GM19324 (cell line): Measurements from ENCODE around the gene LPP.

ENCODE experiments used
- ATAC-seq: cut with Tn5 transposase; IDR thresholded peaks from one replicate; pipeline ENCODE4 v1.9.1; 2021; ENCODE audit warnings: mild to moderate bottlenecking, moderate library complexity; ENCODE audit not compliant: unreplicated experiment, low FRiP score

LPP gene

DNA sequence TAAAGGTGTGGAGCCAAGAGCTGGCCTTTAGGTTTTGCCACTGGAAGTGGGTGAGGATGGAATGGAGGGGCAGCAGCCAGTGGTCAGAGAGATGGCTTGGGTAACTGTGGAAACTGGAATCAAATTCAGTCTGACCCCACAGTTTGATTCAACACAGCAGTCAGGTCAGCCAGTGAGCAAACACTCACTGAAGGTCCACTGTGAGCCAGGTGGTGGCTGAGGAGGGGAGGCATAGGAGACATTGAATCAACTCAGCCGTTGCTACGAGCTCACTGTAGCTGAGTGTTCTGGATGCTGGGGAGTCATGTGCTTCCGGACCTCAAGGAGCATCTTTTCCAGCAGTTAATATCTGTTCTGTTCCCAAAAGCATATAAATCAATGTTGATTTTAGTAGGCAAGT is 37.5 kb downstream of the LPP start:
- ATAC-seq = no peak

DNA sequence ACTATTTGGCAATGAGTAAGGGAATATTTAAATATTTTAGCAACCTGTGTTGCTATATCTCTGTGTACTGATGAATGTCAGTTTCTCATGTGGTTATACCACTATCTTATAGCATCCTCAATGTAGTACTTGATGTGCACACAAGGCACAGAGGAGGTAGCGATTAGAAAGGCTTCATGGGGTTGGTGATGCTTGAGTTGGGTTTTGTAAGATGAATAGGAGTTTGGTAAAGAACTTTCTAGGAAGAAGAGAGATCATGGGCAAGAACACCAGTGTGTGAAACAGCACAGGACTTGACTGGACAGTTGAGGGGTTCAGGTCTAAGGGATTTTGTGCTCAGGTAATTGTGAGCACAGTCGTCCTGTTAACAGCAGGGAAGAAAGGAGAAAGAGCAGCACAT is 38.1 kb downstream of the LPP start:
- ATAC-seq = no peak

DNA sequence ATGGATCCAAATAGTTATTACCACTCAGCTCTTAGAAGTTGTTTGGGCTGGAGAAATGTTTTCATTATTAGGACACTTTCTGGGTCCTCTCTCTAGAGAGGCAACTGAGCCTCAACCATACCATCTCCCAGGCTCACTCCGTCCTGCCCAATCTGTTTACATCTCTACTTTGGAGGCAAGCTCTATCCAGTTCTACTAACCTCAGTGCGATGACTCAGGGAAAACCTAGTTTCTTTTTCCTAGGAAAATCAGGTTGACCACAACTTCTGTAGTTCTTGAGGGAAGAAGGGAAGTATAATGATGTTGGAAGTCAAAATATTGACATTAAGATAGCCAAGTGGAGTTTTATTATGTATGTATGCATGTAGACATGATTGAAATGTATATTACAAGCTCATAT is 40.4 kb downstream of the LPP start:
- ATAC-seq = no peak

DNA sequence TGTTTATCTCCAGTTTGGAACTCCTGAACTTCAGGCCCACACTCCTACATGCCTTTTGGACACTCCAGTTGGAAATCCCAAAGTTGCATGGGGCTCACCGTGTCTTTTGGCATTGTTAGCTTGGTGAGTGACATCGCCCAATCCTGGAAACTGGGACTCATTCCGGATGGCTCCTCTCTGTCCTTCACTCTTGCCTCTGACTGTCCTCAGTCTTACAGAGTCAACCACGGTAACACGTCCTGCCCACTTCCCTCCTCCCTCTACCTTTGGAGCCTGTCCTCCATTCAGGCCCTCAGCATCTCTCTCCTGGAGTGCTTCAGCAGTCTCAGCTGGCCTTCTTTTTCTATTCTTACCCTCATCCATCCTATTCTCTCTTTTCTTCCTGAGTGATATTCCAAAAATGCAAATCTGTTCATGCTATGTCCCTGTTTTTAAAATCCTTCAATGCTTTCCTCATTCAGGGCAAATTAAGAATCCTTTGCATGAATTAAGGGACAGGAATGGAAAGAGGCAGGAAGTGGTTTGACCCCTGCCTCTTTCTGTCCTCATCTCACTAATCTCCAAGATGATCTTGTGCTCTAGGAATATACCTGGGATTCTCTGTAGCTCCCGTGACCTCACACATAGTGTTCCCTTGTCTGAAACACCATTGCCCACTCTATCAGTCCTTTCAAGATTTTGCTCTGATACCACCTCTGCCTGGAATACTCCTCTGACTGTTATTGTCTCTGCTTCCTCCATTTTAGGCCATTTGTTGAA is 42.5 kb downstream of the LPP start:
- ATAC-seq = no peak

DNA sequence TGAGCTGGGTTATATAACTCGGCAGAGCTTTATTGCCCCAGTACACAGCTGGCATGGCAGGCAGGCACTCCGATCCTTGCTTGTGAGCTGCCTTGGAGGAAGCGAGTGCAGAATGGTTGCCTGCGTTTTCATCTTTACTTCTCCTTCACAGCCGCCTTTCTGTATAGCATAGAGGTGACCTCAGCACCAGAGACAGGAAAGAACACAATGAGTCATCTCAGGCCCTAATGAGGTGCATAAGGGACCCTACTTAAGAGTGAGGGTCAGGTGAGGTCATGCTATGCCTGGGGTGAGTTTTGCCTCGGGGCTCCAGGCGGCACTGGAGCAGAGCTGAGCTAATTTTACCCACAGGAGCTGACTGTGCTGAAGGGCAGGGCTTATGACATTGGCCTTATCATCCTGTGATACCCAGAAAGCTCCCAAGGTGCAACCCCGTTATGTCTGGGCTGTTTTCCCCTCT is 43.5 kb downstream of the LPP start:
- no peak for ATAC-seq

DNA sequence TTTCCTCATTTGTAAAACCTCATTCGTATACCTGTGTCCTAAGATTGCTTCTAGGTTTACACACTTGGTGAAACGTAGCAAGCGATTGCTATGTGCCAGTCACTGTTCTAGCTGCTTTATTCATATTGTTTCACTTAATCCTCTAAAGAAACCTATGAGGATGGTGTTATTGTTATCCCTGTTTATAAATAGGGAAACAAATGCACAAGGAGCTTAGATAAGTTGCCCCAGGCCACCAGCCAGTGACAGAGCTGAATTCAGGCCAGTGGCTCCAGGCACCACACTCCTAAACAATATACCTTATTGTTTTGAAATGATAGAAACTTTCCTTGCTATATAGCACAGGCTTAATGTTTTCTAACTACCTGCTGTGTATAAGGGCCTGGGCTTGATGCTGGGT is 44.0 kb downstream of the LPP start:
- no peak for ATAC-seq

DNA sequence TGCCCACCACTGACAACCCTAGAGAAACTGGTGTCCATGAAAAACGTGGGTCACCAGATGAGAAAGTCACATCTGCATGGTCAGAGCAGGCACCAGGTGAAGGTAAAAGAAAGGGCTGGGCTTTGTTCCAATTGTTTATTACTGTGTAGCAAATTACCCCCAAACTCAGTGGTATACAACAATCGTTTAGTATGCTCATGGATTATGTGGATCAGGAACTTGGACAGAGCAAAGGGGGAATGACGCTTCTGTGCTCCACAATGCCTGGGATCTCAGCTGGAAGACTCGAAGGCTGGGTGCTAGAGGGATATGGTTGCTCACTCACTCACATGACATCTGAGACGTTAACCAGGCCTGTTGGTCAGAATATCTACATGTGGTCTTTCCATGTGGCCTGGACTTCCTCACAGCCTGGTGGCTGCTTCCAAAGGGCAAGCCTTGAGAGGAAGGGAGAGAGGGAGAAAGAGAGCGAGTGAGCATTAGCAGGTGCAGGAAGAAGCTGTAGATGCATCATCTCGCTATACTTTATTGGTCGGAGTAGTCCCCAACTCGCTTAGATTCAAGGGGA is 44.9 kb downstream of the LPP start:
- no peak for ATAC-seq

DNA sequence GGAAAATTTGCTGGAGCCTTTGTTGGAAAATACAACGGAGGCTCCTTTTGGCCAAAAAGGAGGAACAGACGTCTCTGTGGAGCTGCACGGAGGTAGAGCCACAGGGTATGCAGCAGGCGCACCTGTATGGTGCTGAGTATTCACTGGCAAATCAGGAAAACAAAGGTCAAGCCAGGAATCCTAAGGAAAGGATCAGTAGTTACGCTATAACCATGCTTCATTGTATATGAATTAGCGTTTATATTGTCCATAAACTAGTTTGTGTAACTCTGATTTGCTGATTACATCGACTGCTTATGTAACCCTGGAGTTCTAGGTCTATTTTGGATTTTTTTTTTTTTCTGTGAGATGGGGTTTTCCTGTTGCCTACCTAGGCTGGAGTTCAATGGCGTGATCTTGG is 45.4 kb downstream of the LPP start:
- ATAC-seq = no peak

DNA sequence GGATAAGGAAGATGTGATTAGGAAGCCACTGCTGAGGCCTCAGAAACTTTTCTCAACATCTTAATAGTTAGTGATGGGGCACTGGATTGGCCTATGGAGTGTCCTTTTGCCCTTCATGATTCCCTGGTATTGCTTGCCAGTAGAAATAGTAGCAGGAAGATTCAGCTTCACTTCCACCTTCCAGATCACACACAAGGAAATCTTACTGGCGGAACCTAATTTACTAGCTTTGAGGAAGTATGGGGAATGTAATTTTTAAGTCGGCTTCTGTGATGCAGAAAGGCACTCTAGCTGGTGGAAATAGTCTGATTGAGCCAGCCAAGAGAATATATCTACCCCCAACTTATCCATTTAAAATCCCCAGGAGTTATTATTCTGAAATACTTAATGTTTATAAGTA is 46.5 kb downstream of the LPP start:
- ATAC-seq = no peak

DNA sequence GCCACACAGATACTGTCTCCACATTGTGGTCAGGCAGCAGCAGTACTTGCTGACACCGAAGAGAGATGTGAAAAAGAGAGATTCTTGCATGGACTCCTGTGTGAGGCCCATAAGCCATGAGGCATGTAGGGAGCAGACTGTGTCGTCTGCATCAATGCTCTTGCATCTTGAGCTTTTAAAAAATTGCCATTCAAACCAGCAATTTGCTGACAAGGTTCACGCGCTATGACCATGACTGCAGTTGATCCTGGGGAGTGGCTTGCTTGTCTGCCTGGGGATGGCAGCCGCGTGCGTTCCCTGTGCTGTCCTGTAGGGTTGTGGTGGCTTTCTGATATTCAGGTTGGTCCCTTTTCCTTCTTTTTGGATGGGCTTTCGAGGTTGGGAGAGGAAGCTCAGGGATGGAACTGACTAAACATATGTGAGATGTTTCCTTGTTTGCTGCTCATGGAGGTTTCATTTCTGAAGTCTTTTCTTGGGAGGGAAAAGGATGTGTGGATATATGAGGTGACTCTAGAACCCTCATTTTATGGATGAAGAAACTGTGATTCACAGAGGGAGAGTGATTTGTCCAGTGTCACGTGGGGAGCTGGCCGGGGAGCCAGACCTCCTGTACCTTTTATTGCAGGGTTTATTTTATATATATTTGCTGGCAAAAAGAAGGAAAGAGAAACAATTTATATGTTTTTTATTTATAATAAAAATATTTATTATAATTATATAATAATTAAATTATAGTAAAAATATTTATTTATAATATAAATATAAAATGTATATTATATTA is 48.6 kb downstream of the LPP start:
- no peak for ATAC-seq

DNA sequence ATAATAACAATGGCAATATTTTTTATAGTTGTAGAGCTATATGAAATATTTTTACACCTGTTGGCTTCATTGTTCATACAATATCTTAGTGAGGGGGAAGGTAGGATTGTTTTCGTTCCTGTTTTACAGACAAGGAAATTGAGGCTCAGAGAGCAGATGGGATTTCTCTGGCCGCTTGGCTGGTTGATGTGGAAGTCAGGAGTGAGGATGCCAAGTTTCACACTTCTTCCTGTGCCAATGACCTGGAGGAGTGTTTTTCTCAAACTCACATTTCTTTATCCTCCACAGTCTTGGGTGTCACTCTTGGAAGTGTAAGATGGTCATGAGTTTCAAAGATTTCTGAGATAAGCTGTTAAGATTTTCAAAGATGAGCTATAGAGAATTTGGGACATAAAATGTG is 50.6 kb downstream of the LPP start:
- ATAC-seq = no peak

DNA sequence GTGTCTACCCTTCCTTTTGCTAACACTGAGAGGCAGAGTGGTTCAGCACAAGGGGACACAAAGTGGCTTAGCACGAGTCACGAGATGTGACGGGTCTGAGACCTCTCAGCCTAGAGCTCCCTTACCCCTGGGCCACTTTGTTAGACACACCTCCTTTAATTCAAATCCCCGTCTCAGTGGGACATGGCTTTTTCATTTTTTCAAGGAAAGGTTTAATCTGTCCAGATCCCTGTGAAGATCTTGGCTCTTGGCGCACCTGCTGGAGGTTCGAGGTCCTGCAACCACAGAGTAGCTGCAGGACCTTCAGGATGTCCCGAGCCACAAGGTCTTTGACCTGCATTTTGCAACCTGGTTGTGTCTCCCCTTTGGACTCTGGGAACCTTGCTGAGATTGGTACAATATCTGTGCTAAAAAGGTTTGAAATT is 52.0 kb downstream of the LPP start:
- no peak for ATAC-seq

DNA sequence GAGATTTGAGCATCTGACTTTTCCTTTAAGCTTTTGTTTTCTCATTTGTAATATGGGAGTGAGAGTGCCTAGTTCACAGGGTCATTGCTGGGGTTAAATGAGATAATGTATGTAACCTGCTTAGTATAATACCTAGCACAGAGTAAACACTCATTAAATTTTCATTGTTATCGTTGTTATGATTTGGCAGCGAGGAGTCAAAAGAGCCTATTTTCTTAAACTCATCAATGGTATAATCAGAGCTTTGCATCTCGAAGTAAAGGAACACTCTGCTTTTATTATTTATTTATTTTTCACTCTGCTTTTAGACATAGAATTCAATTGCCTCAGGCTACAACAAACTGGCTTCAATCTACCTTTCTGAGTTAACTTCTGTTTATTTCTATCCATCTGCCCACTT is 52.8 kb downstream of the LPP start:
- ATAC-seq = no peak

DNA sequence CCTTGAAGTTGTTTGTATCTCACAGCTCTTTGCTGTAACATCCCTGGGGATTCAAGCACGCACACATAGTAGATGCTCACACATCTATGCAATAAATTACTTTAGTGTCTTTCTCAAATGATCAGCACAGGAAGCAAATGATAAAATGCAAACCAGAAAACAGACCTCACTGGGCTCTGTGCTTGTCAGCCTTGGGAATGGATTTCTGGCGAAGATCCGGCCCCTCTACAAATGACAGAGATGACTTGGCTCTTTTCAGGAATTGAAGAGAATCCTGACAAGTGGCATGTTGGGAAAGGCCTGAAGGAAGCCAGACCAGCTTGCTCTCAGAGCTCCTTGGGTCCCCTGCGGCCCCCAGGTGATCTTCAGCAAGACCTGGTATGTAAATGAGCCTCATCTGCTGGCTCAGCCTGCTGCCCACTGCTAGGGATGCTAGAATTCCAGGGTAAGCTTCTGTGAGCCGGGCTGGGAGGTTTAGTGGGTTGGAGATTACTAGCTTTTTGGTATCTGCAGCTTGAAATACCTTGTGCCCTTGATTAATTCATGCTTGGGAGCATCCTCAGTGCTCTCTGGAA is 54.1 kb downstream of the LPP start:
- ATAC-seq = no peak

DNA sequence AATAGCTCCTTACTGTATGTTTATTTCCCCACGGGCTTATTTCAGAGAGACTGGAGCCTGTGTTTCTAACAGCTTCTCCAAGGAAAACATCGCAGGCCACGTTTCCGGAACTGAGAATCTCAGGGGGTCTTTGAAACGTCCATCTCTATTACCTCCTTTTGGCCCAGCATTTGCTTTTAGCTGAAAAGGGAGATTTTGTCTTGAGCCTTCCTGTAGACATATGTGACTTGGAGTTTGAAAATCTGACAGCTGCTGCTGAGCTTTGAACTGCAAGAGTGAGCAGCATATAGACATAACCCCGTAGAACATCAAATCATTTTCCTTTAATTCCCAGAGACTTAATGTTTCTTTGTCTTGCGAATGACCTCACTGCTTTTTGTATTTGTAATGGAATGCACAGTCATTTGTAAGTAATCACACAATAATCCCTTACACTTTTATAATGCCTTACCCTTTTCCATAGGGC is 54.6 kb downstream of the LPP start:
- no peak for ATAC-seq

DNA sequence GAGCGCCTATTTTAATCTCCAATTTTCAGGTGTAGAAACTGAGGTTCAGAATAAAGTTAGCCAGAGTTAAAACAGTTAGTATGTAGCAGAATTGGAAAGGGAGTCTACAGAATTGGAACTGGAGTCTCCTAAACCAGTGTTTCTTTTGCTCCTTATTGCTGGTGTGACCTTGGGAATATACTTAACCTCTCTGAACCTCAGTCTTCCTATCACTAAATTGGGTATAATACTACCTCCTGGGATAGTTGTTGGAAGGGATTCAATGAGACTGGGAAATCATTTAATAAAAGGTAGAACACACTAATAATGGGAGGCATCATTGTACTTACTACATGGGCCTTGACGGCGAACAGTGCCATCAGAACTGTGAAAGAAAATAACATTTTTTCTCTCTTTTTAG is 55.1 kb downstream of the LPP start:
- ATAC-seq = no peak

DNA sequence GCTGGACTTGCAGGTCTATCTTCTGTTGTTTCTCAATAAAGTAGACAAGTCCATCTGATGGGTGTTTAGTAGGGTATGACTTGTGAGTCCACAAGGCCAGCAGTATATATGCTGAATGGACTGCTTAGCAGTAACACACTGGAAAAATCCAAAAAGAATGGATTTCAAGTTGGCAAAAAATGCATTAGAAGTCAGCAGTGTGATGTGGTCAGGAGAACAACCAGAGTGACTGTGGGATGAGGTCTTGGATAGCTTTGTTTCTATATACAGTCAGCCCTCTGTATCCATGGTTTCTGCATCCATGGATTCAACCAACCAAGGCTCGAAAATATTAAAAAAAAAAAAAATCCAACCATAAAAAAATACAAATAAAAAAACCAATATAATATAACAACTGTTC is 55.8 kb downstream of the LPP start:
- ATAC-seq = no peak

DNA sequence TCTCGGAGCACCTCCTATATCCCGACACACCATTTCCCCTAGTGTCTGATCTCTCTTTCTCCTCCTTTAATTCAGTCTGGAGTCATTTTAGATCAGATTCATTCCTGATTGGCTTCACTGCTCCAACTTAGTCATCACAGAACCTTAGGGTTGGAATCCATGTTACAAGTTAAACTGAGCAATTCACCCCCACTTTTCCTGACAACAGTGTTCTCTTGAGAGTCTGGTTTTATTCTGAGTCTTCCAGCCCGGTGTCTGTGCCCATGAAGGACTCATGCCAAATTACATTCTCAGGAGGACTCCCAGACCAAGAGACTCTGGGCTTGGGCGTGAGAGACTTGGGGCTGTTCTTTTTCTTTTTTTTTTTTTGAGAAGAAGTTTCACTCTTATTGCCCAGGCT is 57.5 kb downstream of the LPP start:
- ATAC-seq = no peak

DNA sequence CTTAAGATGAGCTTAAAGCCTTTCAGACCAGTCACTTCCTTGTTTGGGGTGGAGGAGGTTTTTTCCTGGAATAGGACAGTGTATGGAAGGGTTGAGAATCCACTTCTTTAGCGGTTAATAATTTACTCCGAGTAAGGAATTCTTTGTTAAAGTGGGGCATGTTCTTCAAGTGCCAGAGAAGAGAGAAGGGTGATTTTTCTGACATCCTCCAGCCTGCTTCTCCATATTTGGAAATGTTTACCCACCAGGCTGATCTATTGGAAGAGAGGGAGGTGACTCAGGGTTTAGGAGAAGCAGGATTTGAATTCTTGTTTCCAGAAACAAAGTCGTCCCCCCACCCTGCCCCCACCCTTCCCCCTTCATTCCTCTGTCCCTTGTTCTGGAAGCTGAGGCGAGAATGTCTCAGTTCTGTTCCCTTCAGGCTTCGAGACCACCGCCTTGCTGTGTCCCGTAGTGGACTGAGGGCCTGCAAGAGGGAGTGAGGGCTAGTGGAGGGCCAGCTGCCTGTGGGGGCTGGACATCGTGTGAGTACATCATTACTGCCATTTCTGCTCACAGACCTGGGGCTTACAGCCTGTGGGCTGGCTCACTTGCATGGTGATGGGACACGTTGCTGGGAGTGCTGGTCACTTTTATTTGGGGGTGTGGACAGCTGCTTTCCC is 58.5 kb downstream of the LPP start:
- ATAC-seq = no peak

DNA sequence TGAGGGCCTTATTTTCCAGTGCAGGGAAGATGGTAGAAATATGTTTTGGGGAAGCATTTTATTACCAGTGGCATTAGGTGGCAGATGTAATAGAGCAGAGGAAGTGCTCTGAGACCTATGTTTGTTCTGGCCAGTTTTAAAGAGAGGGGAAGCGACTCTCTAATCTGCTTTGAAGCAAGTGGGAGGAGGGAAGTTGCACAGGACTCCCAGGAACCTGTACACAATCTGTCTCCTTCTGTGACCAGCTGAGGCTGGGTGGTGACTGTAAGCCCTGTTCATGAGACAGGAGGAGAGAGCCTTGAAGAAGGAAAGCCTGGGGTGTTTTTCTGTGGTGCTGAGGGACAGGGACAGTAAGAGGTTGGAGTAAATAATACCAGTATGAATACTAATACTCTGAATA is 60.5 kb downstream of the LPP start:
- no peak for ATAC-seq

DNA sequence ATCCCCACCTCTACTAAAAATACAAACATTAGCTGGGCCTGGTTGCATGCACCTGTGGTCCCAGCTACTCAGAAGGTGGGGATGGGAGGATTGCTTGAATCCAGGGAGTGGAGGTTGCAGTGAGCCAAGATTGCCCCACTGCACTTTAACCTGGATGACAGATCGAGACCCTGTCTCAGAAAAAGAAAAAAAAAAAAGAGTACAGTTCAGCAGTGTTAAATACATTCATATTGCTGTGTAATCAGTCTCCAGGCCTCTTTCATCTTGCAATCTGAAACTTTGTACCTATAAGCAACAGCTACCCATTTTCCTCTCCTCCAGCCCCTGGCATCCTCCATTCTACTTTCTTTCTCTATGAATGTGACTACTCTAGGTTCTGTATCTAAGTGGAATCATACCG is 61.2 kb downstream of the LPP start:
- ATAC-seq = no peak
